M059J (cell line): ENCODE results near the gene FURIN. TPM values are rescaled to one million over a fixed set of nuclear protein-coding genes. Genes with fewer than 3 reads are reported as not detected.
"Not testable (repeated sequence)": the region's sequence is repeated elsewhere in the genome, so short reads cannot be mapped to it uniquely, and the experiment has no call there.

Experiments
- DNase-seq: peaks from one replicate; pipeline ENCODE4 v3.0.0-alpha.2; 2012; ENCODE audit warnings: low read depth
- total RNA-seq: library from RNA; depleted of rRNA; stranded (reverse); fragments of >200 nt; shearing (Covaris generic); gene quantifications from 2 replicates; pipeline ENCODE4 v1.2.3, GENCODE V29; 2014

Gene FURIN
- total RNA-seq, 1 experiment from 2014 or later, result 33.6 TPM

DNA sequence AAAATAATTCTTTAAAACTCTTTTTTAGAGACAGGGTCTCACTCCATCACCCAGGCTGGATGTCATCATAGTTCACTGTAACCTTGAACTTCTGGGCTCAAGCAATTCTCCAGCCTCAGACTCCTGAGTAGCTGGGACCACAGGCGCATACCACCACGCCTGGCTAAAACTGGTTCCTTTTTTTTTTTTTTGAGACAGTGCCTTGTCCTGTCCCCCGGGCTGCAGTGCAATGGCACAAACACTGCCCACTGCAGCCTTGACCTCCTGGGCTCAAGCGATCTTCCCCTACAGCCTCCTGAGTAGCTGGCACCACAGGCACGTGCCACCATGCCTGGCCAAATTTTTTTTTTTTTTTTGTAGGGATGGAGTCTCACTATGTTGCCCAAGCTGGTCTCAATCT, 23.7 kb upstream of the FURIN start:
- DNase-seq, result no peak

DNA sequence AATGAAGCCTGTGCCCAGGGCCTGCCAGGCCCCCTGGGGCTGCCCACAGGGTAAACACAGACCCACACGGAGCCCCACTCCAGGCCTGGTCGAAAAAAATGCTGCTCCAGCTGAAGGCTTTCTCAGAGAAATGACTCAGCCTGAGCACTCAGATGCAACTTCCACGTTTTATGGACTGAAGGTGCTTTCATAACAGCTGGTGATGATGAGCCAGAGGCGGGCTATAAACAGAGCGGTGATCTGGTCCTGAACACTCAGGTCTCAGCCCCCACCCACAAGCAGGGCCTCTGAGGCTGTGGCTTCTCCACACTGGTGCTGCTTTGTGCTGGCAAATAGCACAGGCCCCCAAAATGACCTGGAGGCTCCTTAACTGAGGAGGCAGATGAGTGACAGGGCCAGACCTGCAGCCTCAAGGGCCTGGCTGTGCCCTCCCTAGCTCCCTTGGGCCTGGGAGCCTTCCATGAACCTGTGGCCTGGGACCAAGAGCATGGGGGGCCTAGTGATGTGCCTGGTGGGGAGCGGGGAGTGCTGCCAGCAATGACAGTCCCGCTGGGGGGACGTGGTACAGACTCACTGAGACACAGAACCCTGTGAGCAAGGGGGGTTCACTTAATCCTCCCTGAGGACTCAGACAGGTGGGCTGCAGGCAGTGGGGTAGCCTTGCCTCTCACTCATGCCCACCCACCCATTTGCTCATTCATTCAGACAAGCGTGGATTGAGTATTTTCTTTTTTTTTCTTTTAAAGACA, 23.0 kb upstream of the FURIN start:
- peak; percentile 85 for DNase-seq

GRCh38 chr15:90849424-90849823, 19.0 kb upstream of the FURIN start:
- DNase-seq, result not testable (repeated sequence)

DNA sequence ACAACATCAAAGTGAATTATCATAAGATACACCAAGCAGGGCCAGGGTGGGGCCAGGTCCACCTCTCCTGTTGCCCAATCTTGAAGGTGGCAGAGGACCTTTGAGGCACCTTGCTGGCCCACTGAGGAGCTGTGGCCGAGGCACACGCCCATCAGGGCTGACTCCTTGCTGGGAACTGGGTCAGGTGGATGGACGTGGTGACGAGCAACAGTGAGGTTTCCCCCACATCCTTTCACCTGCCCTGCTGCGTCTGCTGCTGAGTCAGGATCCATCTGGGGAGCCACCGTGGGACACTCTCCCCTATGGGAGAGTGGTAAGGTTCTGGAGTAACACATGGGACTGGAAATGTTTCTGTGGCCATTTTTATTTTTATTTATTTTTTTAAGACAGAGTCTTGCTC, 17.3 kb upstream of the FURIN start:
- DNase-seq, result no peak

GRCh38 chr15:90851940-90852339, 16.4 kb upstream of the FURIN start:
- DNase-seq, result no peak

DNA sequence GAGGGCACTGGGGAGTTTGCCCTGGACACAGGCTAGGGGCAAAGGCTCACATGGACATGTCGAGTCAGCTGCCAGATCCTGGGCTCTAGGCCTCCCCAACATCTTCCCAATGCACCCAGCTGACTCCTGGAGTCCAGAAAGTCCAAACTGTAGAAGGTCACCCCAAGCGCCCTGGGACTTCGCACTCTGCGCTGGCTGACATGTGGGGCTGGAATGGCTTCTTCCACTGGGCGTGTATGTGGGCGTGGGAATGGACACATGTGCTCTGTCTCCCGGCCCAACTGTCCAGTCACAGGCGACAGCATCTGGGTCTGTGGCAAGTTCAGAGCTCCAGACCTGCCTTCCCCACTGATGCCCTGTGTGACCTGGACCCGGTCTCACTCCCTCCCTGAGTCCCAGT, 13.2 kb upstream of the FURIN start:
- no peak for DNase-seq

DNA sequence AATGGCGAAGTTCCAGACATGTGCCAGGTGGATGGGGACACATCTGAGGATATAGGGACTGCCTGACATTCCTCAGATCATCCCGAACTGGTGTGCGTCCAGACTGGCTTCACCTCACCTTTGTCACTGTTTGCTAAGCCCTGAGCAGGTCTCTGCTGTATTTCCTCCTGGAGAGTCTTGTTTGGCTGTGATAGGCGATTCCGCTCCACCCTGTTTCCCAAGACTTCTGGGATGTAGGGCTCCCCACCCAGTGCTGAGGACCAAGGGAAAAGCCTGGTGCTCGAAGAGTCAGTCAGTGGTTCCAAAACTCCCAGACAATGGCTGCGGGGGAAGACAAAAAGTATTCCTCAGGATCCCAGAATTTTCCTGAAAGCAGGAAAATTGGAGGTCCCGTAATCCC, 11.1 kb upstream of the FURIN start:
- DNase-seq, result no peak

- no peak for DNase-seq
Observed at GRCh38 chr15:90857883-90858443, 10.4 kb upstream of the FURIN start.

DNA sequence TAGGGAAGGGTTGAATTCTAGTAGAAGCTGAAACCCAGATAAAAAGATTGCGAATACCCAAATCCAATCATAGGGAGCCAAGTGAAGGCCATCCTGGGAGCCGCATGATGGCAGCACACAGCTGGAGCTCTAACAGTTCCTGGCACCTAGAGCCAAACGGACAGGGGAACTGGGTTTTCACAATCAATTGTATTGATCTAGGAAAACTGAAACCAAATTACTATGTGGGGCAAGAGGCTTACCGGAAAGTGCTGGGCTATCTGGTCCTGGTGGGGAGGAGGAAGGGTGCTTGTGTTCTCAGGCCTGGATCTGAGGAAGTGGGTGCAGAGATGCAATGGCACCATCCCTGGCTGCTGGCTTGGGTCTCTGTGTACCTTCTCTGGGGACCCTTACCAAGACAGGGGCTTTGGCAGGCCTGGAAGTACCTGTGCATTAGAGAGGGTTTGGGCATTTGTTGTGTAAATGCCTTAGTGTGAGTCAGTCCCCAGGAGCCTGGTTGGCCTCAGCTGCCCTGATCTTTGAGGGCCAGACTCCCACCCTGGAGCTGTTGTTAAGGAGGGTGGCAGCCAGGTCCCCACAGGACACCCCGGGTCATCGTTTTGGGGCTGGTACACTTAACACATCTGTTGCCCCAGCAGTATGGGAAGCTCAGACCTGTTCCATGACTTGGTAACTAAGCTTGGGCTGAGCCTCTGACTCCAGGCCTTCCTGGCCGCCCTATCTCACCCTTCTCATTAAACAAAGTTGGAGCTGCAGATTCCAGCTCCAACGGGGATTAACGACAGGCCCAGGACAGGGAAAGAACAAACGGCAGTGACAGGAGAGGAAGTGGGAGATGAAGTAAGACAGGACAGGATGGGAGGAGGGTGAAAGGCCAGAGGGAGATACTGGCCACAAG, 8.9 kb upstream of the FURIN start:
- DNase-seq, result no peak

DNA sequence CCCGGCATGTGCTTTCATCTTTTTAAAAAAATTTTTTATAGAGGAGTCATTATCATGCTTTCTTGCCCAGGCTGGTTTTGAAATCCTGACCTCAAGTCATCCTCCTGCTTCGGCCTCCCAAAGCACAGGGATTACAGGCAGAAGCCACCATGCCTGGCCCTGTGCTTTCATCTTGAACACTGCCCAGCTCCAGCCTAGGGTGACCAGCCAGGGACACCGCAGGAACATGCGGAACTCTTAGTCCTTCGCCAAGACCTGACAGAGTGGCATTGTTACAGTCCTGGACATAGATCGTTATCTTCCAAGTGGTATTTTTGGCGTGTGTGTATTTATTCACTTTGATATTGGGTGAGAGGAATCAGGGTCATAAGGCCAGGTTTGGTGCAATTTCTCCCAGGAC, 7.9 kb upstream of the FURIN start:
- DNase-seq, result no peak

- no peak for DNase-seq
Observed at GRCh38 chr15:90860942-90861675, 7.3 kb upstream of the FURIN start.

- DNase-seq, result no peak
Observed at GRCh38 chr15:90862487-90862886, 5.9 kb upstream of the FURIN start.

DNA sequence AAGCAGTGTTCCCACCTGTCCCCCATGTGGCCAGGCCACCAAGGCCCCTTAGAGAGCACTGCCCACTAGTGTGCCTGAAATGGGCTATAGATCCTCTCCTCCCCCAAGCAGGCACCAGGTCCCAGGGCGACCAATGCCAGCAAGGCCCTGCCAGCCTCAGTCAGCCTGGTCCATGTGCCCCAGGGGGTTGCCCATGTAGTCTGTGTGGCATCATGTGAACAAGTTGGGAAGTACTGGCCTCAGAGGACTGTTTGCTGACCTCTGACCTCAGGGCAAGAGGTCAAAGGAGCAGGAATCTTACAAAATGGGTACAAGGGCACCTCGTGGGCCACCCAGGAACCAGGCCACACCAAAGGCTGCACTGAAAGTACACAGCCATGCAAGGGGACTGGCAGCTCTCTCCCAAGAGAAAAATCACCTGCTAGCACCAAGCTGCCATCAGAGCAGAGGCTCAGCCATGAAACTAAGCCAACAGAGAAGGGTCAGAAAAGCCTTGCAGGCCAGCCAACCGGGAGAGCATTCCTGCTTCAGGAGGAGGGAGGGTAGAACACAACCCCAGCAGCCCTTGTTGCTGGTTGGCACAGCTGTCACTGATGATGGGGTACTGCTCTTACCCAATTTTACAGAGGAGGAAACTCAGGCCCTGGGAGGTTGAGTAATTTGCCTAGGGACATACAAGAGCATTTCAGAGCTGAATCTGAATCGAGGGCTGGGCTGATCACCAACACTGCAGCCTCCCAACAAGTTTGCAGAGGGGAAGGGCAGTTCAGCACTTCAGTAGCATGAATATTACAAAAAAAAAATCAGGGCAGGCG, 5.2 kb upstream of the FURIN start:
- peak; percentile 32 for DNase-seq

DNA sequence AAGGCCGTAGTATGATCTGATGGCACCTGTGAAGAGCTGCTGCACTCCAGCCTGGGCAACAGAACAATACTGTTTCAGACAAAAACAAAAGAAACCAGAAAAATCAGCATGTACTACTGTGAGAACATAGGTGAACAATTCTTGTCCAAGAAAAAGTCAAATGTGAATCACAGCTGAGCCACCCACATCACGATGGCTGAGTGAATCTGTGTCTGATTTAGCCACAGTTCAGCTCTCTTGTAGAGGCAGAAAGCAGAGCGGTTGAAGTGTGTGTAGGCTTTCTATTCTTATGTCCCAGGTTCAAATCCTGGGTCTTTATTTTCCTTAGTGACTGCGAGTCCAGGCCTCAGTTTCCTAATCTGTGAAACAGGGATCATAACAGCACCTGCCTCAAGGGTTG, 4.4 kb upstream of the FURIN start:
- DNase-seq, result no peak

DNA sequence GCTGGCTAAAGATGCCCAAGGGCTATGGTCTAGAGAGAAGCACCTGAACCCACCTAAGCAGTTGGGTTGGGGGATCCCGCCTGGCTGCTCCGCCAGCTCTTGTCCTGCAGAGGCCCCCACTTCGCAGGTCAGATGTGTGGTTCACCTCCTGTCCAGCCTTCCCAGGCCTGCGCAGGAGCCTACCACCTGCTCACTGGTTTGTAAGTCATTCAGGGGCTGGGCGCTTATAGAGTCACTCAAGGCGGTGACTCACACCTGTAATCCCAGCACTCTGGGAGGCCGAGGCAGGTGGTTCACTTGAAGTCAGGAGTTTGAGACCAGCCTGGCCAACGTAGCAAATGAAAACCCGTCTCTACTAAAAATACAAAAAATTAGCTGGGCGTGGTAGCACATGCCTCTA, 3.9 kb upstream of the FURIN start:
- DNase-seq, result peak; percentile 46

GRCh38 chr15:90865702-90866101, 2.7 kb upstream of the FURIN start:
- DNase-seq, result no peak

DNA sequence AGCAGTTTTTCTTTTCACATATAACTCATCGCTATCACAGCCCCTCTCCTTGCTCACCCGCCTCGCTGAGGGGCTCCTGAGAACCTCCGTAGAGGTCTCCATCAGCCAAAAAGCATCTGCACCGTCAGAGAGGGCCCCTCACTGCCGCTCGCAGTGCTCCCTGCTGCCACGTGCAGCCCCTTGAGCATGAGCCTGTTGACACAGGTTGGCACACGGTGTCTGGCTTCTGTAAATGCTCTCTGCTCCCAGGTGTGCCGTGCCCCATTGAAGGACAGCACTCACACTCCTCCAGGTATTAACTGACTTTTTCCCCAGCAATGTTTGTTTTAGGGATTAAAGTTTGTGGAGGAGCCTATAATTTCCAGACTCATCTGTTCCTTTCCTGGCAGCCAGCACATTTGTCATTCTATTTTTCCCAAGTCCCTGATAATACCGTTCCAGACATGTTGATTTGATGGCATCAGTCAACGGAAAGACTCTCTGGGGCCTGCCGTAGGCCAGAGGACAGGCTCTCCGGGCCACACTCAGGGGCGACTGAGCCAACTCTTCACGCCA, 2.1 kb upstream of the FURIN start:
- DNase-seq, result no peak

- no peak for DNase-seq
Observed at GRCh38 chr15:90866800-90867199, 1.6 kb upstream of the FURIN start.

DNA sequence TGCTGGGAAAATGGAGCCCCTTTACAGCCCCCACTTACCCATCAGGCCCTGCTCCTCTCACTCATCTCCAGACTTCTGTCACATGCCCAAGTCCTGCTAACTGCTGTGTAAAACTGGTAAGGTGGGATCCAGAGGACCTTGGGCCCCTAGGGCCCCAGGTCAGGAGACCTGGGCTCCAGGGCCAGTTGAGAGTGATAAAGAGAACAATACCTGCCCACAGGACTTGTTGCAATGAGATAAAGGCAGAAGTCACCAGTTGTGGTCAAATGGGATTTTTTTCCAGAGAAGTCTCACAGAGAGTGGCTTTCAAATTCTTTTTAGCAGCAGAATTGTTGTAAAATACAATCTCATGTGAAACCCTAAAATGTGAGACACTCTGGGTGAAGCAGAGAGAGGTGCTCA, 753 bp downstream of the FURIN start:
- no peak for DNase-seq

GRCh38 chr15:90869601-90870353, 1.4 kb downstream of the FURIN start:
- DNase-seq, result peak; percentile 95
